GM18907 (cell line): ENCODE measurements around the gene PAK1.

Experiments used
- ATAC-seq: cut with Tn5 transposase; IDR thresholded peaks from one replicate; pipeline ENCODE4 v1.9.1; 2021; ENCODE audit warnings: mild to moderate bottlenecking, moderate library complexity; ENCODE audit not compliant: unreplicated experiment

PAK1 gene

GRCh38 chr11:77475206-77475605 is 1.3 kb upstream of the PAK1 start:
- ATAC-seq, result no peak

- ATAC-seq, result no peak
Measured at GRCh38 chr11:77474684-77475060, 778 bp upstream of the PAK1 start.

- peak; percentile 51 for ATAC-seq
Measured at GRCh38 chr11:77472991-77473800, 698 bp downstream of the PAK1 start.

- no peak for ATAC-seq
Measured at GRCh38 chr11:77471558-77472193, 2.2 kb downstream of the PAK1 start.

- no peak for ATAC-seq
Measured at GRCh38 chr11:77470971-77471370, 2.9 kb downstream of the PAK1 start.

GRCh38 chr11:77470504-77470903 is 3.4 kb downstream of the PAK1 start:
- peak; percentile 28 for ATAC-seq

GRCh38 chr11:77468527-77468926 is 5.4 kb downstream of the PAK1 start:
- no peak for ATAC-seq

- ATAC-seq, result no peak
Measured at GRCh38 chr11:77467993-77468392, 5.9 kb downstream of the PAK1 start.

- no peak for ATAC-seq
Measured at GRCh38 chr11:77467233-77467632, 6.7 kb downstream of the PAK1 start.

- ATAC-seq, result peak; percentile 37
Measured at GRCh38 chr11:77457340-77457739, 16.6 kb downstream of the PAK1 start.

- no peak for ATAC-seq
Measured at GRCh38 chr11:77455740-77456139, 18.2 kb downstream of the PAK1 start.

- ATAC-seq, result no peak
Measured at GRCh38 chr11:77454867-77455655, 18.8 kb downstream of the PAK1 start.

- no peak for ATAC-seq
Measured at GRCh38 chr11:77450227-77450626, 23.7 kb downstream of the PAK1 start.

- ATAC-seq, result peak; percentile 28
Measured at GRCh38 chr11:77449784-77450183, 24.1 kb downstream of the PAK1 start.

- ATAC-seq, result peak; percentile 67
Measured at GRCh38 chr11:77449060-77449521, 24.8 kb downstream of the PAK1 start.

GRCh38 chr11:77448269-77448668 is 25.6 kb downstream of the PAK1 start:
- ATAC-seq, result peak; percentile 10

- no peak for ATAC-seq
Measured at GRCh38 chr11:77446911-77447629, 26.8 kb downstream of the PAK1 start.

- ATAC-seq, result no peak
Measured at GRCh38 chr11:77444261-77444660, 29.6 kb downstream of the PAK1 start.

GRCh38 chr11:77442394-77443053 is 31.4 kb downstream of the PAK1 start:
- ATAC-seq, result peak; percentile 50

GRCh38 chr11:77441426-77441825 is 32.5 kb downstream of the PAK1 start:
- ATAC-seq, result no peak
